Measurements from ENCODE around the gene ATOX1.

Gene ATOX1

GRCh38 chr5:151798674-151799073 is 40.2 kb upstream of the ATOX1 start:
- Histone ChIP-seq H2AFZ (ENCODE audit: insufficient read depth, low read length, poor library complexity) (no peak overlapping the region), H3K27ac (ENCODE audit: low read depth, low read length) (no peak overlapping the region), H3K4ac (ENCODE audit: low read depth, low read length) (no peak overlapping the region), H3K79me1 (ENCODE audit: low read length) (no peaks in the 10 kb centered on the region), H3K4me1 (ENCODE audit: control insufficient read depth in 1 of 2, insufficient read depth in 2 of 2, low read length in 2 of 2) (no peaks in the 10 kb centered on the region), H3K23ac (ENCODE audit: low read length) (no peak overlapping the region), H3K9ac (ENCODE audit: low read length) (no peak overlapping the region), H3K9me3 (ENCODE audit: insufficient read depth, low read depth, low read length) (no peaks in the 10 kb centered on the region), H2BK12ac (ENCODE audit: low read length) (no peak overlapping the region), H2BK5ac (ENCODE audit: low read depth, low read length, poor library complexity) (no peak overlapping the region), H2BK120ac (ENCODE audit: insufficient read depth, low read length, poor library complexity) (no peak overlapping the region), H3K36me3 (ENCODE audit: control insufficient read depth in 1 of 2, insufficient read depth in 2 of 2, low read length in 2 of 2) (peaks cover 31 to 49% of the 10 kb centered on the region in 2 experiments), H2AK5ac (ENCODE audit: low read length) (no peak overlapping the region), H4K91ac (ENCODE audit: low read depth, low read length) (no peak overlapping the region), H3K27me3 (ENCODE audit: insufficient read depth, low read length) (no peaks in the 10 kb centered on the region), H3K4me3 (ENCODE audit: low read depth, low read length) (no peak overlapping the region), H3K14ac (ENCODE audit: low read length) (no peak overlapping the region), H3K79me2 (ENCODE audit: control insufficient read depth, insufficient read depth, low read length, poor library complexity) (peaks cover 2% of the 10 kb centered on the region), H4K8ac (ENCODE audit: low read depth, low read length) (no peak overlapping the region), H4K12ac (ENCODE audit: low read depth, low read length) (no peak overlapping the region), H3K4me2 (ENCODE audit: low read length) (no peak overlapping the region), H3K18ac (ENCODE audit: low read length) (no peak overlapping the region)
- no peak for DNase-seq
- no CpG with 5 or more reads among the region's 3 CpGs for WGBS (ENCODE audit: extremely low coverage, insufficient coverage, insufficient read length)

GRCh38 chr5:151795426-151795825 is 37.0 kb upstream of the ATOX1 start:
- no peak for DNase-seq
- WGBS (ENCODE audit: extremely low coverage, insufficient coverage, insufficient read length), result no CpG with 5 or more reads among the region's 1 CpG
- H3K23ac ChIP-seq (ENCODE audit: low read length), result no peak overlapping the region

GRCh38 chr5:151793358-151793757 is 34.9 kb upstream of the ATOX1 start:
- Histone ChIP-seq H3K4ac (ENCODE audit: low read depth, low read length) (no peak overlapping the region), H3K27me3 (ENCODE audit: insufficient read depth, low read length) (no peaks in the 10 kb centered on the region), H4K8ac (ENCODE audit: low read depth, low read length) (no peak overlapping the region), H3K9me3 (ENCODE audit: insufficient read depth, low read depth, low read length) (peaks cover 1% of the 10 kb centered on the region), H3K4me2 (ENCODE audit: low read length) (no peak overlapping the region), H3K4me1 (ENCODE audit: control insufficient read depth in 1 of 2, insufficient read depth in 2 of 2, low read length in 2 of 2) (no peaks in the 10 kb centered on the region), H3K79me2 (ENCODE audit: control insufficient read depth, insufficient read depth, low read length, poor library complexity) (peaks cover 2% of the 10 kb centered on the region), H3K14ac (ENCODE audit: low read length) (no peak overlapping the region), H4K91ac (ENCODE audit: low read depth, low read length) (no peak overlapping the region), H2BK120ac (ENCODE audit: insufficient read depth, low read length, poor library complexity) (no peak overlapping the region), H3K79me1 (ENCODE audit: low read length) (no peaks in the 10 kb centered on the region), H2AFZ (ENCODE audit: insufficient read depth, low read length, poor library complexity) (no peak overlapping the region), H3K18ac (ENCODE audit: low read length) (no peak overlapping the region), H2BK12ac (ENCODE audit: low read length) (no peak overlapping the region), H3K4me3 (ENCODE audit: low read depth, low read length) (no peak overlapping the region), H3K27ac (ENCODE audit: low read depth, low read length) (no peak overlapping the region), H3K9ac (ENCODE audit: low read length) (no peak overlapping the region), H4K12ac (ENCODE audit: low read depth, low read length) (no peak overlapping the region), H3K23ac (ENCODE audit: low read length) (no peak overlapping the region), H2AK5ac (ENCODE audit: low read length) (no peak overlapping the region), H3K36me3 (ENCODE audit: control insufficient read depth in 1 of 2, insufficient read depth in 2 of 2, low read length in 2 of 2) (peaks cover 35 to 53% of the 10 kb centered on the region in 2 experiments), H2BK5ac (ENCODE audit: low read depth, low read length, poor library complexity) (no peak overlapping the region)
- no CpG with 5 or more reads among the region's 3 CpGs for WGBS (ENCODE audit: extremely low coverage, insufficient coverage, insufficient read length)
- DNase-seq, result no peak

More at GRCh38 chr5:151795426-151795825, 37.0 kb upstream of the ATOX1 start:
- H3K27me3 ChIP-seq (ENCODE audit: insufficient read depth, low read length), result no peaks in the 10 kb centered on the region
- H2BK120ac ChIP-seq (ENCODE audit: insufficient read depth, low read length, poor library complexity), result no peak overlapping the region
- no peak overlapping the region for H4K91ac ChIP-seq (ENCODE audit: low read depth, low read length)
- H2BK12ac ChIP-seq (ENCODE audit: low read length), result no peak overlapping the region
- H3K79me2 ChIP-seq (ENCODE audit: control insufficient read depth, insufficient read depth, low read length, poor library complexity), result peaks cover 2% of the 10 kb centered on the region
- no peak overlapping the region for H3K18ac ChIP-seq (ENCODE audit: low read length)
- H2BK5ac ChIP-seq (ENCODE audit: low read depth, low read length, poor library complexity), result no peak overlapping the region
- no peaks in the 10 kb centered on the region for H3K79me1 ChIP-seq (ENCODE audit: low read length)
- H3K4me1 ChIP-seq (ENCODE audit: control insufficient read depth in 1 of 2, insufficient read depth in 2 of 2, low read length in 2 of 2), result no peaks in the 10 kb centered on the region
- no peak overlapping the region for H3K4me2 ChIP-seq (ENCODE audit: low read length)
- H4K12ac ChIP-seq (ENCODE audit: low read depth, low read length), result no peak overlapping the region
- H3K4ac ChIP-seq (ENCODE audit: low read depth, low read length), result no peak overlapping the region
- no peak overlapping the region for H3K27ac ChIP-seq (ENCODE audit: low read depth, low read length)
- no peak overlapping the region for H4K8ac ChIP-seq (ENCODE audit: low read depth, low read length)
- no peak overlapping the region for H3K14ac ChIP-seq (ENCODE audit: low read length)
- no peak overlapping the region for H3K4me3 ChIP-seq (ENCODE audit: low read depth, low read length)
- H3K36me3 ChIP-seq (ENCODE audit: control insufficient read depth in 1 of 2, insufficient read depth in 2 of 2, low read length in 2 of 2), result peaks cover 34 to 52% of the 10 kb centered on the region in 2 experiments
- H2AK5ac ChIP-seq (ENCODE audit: low read length), result no peak overlapping the region
- peaks cover 1% of the 10 kb centered on the region for H3K9me3 ChIP-seq (ENCODE audit: insufficient read depth, low read depth, low read length)
- no peak overlapping the region for H3K9ac ChIP-seq (ENCODE audit: low read length)
- H2AFZ ChIP-seq (ENCODE audit: insufficient read depth, low read length, poor library complexity), result no peak overlapping the region

GRCh38 chr5:151787817-151788216 is 29.4 kb upstream of the ATOX1 start:
- Histone ChIP-seq H4K8ac (ENCODE audit: low read depth, low read length) (no peak overlapping the region), H3K79me2 (ENCODE audit: control insufficient read depth, insufficient read depth, low read length, poor library complexity) (peaks cover 5% of the 10 kb centered on the region), H3K79me1 (ENCODE audit: low read length) (no peaks in the 10 kb centered on the region), H2BK12ac (ENCODE audit: low read length) (no peak overlapping the region), H3K4me1 (ENCODE audit: control insufficient read depth in 1 of 2, insufficient read depth in 2 of 2, low read length in 2 of 2) (no peaks in the 10 kb centered on the region), H3K36me3 (ENCODE audit: control insufficient read depth in 1 of 2, insufficient read depth in 2 of 2, low read length in 2 of 2) (peaks cover 22 to 32% of the 10 kb centered on the region in 2 experiments), H2BK120ac (ENCODE audit: insufficient read depth, low read length, poor library complexity) (no peak overlapping the region), H2AK5ac (ENCODE audit: low read length) (no peak overlapping the region), H3K27ac (ENCODE audit: low read depth, low read length) (no peak overlapping the region), H3K4me3 (ENCODE audit: low read depth, low read length) (no peak overlapping the region), H3K4me2 (ENCODE audit: low read length) (no peak overlapping the region), H3K27me3 (ENCODE audit: insufficient read depth, low read length) (no peaks in the 10 kb centered on the region), H3K9me3 (ENCODE audit: insufficient read depth, low read depth, low read length) (no peaks in the 10 kb centered on the region), H3K4ac (ENCODE audit: low read depth, low read length) (no peak overlapping the region), H4K12ac (ENCODE audit: low read depth, low read length) (no peak overlapping the region), H3K9ac (ENCODE audit: low read length) (no peak overlapping the region), H2BK5ac (ENCODE audit: low read depth, low read length, poor library complexity) (no peak overlapping the region), H3K14ac (ENCODE audit: low read length) (no peak overlapping the region), H3K23ac (ENCODE audit: low read length) (no peak overlapping the region), H4K91ac (ENCODE audit: low read depth, low read length) (no peak overlapping the region), H2AFZ (ENCODE audit: insufficient read depth, low read length, poor library complexity) (no peak overlapping the region), H3K18ac (ENCODE audit: low read length) (no peak overlapping the region)
- no CpG with 5 or more reads among the region's 6 CpGs for WGBS (ENCODE audit: extremely low coverage, insufficient coverage, insufficient read length)
- DNase-seq, result no peak

All from trophoblast cell (in vitro differentiated cells and primary cell).